Measurements from ENCODE around the gene MELTF. TPM values are rescaled to one million over a fixed set of nuclear protein-coding genes. Genes with fewer than 3 reads are reported as not detected.

The MELTF gene
- total RNA-seq, 1 donor = 5.6 TPM

GRCh38 chr3:197015790-197016736 lies 13.6 kb downstream of the MELTF start:
- H3K4me3 ChIP-seq (ENCODE audit: low read depth, low read length) = no peak overlapping the region
- no peak for DNase-seq (ENCODE audit: low read depth)
- no peak for TF ChIP-seq CTCF (IDR thresholded peaks at IDR 0.05; ENCODE audit: insufficient read depth, low read length)

- no peak for TF ChIP-seq CTCF (IDR thresholded peaks at IDR 0.05; ENCODE audit: insufficient read depth, low read length)
- no peak for DNase-seq (ENCODE audit: low read depth)
Observed at GRCh38 chr3:197014942-197015575, 14.6 kb downstream of the MELTF start.

GRCh38 chr3:197014024-197014423 lies 15.6 kb downstream of the MELTF start:
- H3K4me3 ChIP-seq (ENCODE audit: low read depth, low read length) = no peak overlapping the region
- no peak for DNase-seq (ENCODE audit: low read depth)
- no peak for TF ChIP-seq CTCF (IDR thresholded peaks at IDR 0.05; ENCODE audit: insufficient read depth, low read length)

More at GRCh38 chr3:197014942-197015575, 14.6 kb downstream of the MELTF start:
- no peak overlapping the region for H3K4me3 ChIP-seq (ENCODE audit: low read depth, low read length)

GRCh38 chr3:197012540-197012883 lies 17.1 kb downstream of the MELTF start:
- no peak for TF ChIP-seq CTCF (IDR thresholded peaks at IDR 0.05; ENCODE audit: insufficient read depth, low read length)
- H3K4me3 ChIP-seq (ENCODE audit: low read depth, low read length) = no peak overlapping the region
- no peak for DNase-seq (ENCODE audit: low read depth)

- no peak overlapping the region for H3K4me3 ChIP-seq (ENCODE audit: low read depth, low read length)
- TF ChIP-seq CTCF (IDR thresholded peaks at IDR 0.05; ENCODE audit: insufficient read depth, low read length) = no peak
- DNase-seq (ENCODE audit: low read depth) = no peak
Observed at GRCh38 chr3:197011780-197012539, 17.7 kb downstream of the MELTF start.

GRCh38 chr3:197010556-197011351 lies 18.9 kb downstream of the MELTF start:
- TF ChIP-seq CTCF (IDR thresholded peaks at IDR 0.05; ENCODE audit: insufficient read depth, low read length) = no peak
- DNase-seq (ENCODE audit: low read depth) = no peak
- H3K4me3 ChIP-seq (ENCODE audit: low read depth, low read length) = no peak overlapping the region

Data from fibroblast of the aortic adventitia (primary cell).